ENCODE data around the gene GRM5. TPM values are rescaled to one million over a fixed set of nuclear protein-coding genes. Genes with fewer than 3 reads are reported as not detected.

GRM5 gene
- total and polyA plus RNA-seq, 2 donors from 2014 or later, result 0.06 to 0.63 TPM

DNA sequence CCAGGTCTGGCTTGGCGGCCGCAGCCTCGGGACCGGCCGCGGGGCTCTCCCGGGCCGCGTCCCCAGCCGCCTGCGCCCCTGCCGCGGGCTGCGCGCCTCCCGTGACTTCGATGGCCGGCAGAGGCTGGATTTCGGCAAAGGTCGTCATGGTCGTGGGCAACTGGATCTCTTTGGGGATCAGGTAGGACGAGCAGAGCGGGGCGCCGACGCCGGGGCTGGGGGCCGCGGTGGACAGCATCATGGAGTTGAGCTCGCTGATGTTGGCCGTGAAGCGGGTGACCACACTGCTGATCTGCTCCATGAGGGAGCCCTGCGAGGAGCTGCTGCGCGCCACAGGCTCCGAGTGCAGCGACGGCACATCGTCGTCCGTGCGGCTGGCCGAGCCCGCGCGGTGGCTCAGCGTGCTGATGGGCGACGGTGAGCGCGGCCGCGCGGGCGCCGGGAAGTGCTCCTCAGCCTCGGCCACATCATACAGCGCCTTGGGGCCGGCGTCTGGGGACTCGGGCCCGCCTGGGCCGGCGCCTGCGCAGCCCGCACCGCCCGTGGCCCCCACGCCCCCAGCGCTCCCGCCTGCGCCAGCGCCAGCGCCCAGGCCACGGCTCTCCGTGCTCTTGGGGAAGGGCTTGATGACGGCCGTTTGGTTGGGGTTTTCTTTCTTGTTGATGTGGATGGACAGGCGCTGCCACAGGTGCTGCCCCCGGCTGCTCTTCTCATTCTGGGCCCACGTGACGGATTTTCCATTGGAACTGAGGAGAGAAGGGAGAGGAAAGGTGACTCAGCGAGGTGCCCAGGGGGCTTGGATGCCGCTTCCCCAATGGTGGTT, 556.8 kb downstream of the GRM5 start:
- intact Hi-C loops (cut with DNase I), result no loop called here
- Histone ChIP-seq H3K9me3 (ENCODE audit: control insufficient read depth in 2 of 3, insufficient read depth in 1 of 3, low read length in 3 of 3) (no peaks in the 10 kb centered on the region), H3K4me3 (ENCODE audit: low read length in 3 of 3) (peak overlapping the region in 2 of 3 donors; percentile 40 to 42), H3K36me3 (ENCODE audit: control insufficient read depth in 2 of 3, insufficient read depth in 3 of 3, low read length in 3 of 3) (no peaks in the 10 kb centered on the region), H3K27ac (ENCODE audit: low read depth in 2 of 2, low read length in 2 of 2) (no peak overlapping the region), H3K9ac (ENCODE audit: low read length in 3 of 3) (no peak overlapping the region), H3K4me1 (ENCODE audit: control insufficient read depth in 2 of 3, insufficient read depth in 2 of 3, low read depth in 1 of 3, low read length in 3 of 3) (peaks cover 0 to 7% (median 0%) of the 10 kb centered on the region in 3 donors), H3K27me3 (ENCODE audit: control insufficient read depth, insufficient read depth, low read length) (no peaks in the 10 kb centered on the region)
- FAIRE-seq (no peak), DNase-seq (peak; percentile 59 to 80 (median 63))
- TF ChIP-seq, protein P1, sequence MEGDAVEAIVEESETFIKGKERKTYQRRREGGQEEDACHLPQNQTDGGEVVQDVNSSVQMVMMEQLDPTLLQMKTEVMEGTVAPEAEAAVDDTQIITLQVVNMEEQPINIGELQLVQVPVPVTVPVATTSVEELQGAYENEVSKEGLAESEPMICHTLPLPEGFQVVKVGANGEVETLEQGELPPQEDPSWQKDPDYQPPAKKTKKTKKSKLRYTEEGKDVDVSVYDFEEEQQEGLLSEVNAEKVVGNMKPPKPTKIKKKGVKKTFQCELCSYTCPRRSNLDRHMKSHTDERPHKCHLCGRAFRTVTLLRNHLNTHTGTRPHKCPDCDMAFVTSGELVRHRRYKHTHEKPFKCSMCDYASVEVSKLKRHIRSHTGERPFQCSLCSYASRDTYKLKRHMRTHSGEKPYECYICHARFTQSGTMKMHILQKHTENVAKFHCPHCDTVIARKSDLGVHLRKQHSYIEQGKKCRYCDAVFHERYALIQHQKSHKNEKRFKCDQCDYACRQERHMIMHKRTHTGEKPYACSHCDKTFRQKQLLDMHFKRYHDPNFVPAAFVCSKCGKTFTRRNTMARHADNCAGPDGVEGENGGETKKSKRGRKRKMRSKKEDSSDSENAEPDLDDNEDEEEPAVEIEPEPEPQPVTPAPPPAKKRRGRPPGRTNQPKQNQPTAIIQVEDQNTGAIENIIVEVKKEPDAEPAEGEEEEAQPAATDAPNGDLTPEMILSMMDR (IDR thresholded peaks at IDR 0.05; ENCODE audit: borderline replicate concordance, extremely low read depth, insufficient read depth), result no peak

DNA sequence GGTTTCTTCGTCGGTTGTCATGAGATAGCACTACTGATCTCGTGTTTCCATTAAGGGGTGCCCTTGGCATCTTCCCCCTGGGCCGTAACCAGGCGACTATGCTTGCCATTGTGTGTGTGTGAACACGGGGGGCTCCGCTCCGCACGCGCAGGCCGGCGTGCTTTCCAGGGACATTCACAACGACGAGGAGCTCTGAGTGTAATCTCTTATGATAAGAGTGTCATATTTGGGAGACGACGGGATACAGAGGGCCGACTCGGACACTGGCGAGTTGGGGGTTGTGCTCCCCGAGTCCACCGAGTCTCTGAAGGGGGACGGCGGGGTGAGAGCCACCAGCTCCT, 557.4 kb downstream of the GRM5 start:
- peak; percentile 50 to 65 (median 56) for DNase-seq

DNA sequence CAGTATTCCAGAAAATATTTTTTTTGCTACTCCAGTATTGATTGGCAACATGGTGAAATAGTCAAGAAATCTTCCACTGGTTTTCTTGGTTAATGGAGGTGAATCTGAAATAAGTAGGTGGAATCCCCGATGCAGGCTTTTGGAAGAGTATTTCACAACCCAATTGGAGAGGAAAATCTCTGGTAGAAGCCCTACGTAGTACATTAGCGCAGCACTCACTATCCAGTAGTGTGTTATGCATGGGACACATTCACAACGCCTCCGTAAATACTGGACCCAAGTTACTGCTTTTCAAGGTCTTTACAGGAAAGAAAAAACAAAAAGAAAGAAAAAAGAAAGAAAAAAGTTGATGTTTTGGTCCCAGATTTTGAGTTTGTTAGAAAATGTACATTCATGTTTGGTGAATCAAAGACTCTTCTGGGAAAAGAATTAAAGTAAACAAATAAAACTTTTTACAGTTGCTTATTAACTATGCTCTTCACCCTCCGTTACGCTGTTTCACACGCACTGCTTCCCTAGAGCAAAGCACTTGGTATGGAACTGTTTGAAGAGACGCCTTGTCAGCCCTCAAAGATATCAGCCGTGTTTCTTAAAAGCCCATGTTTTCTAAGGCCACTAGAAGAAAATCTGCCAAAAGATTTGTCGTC, 557.9 kb downstream of the GRM5 start:
- DNase-seq (no peak), FAIRE-seq (no peak)
- TF ChIP-seq, protein P1 (IDR thresholded peaks at IDR 0.05; ENCODE audit: borderline replicate concordance, extremely low read depth, insufficient read depth), result no peak
- Histone ChIP-seq H3K4me3 (ENCODE audit: low read length in 3 of 3) (peak overlapping the region in 2 of 3 donors; percentile 40 to 42), H3K36me3 (ENCODE audit: control insufficient read depth in 2 of 3, insufficient read depth in 3 of 3, low read length in 3 of 3) (no peaks in the 10 kb centered on the region), H3K4me1 (ENCODE audit: control insufficient read depth in 2 of 3, insufficient read depth in 2 of 3, low read depth in 1 of 3, low read length in 3 of 3) (peaks cover 0 to 7% (median 0%) of the 10 kb centered on the region in 3 donors), H3K27me3 (ENCODE audit: control insufficient read depth, insufficient read depth, low read length) (no peaks in the 10 kb centered on the region), H3K9me3 (ENCODE audit: control insufficient read depth in 2 of 3, insufficient read depth in 1 of 3, low read length in 3 of 3) (no peaks in the 10 kb centered on the region), H3K27ac (ENCODE audit: low read depth in 2 of 2, low read length in 2 of 2) (no peak overlapping the region), H3K9ac (ENCODE audit: low read length in 3 of 3) (no peak overlapping the region)
- intact Hi-C loops (cut with DNase I), result no loop called here

More for the DNA sequence above, 557.4 kb downstream of the GRM5 start:
- TF ChIP-seq, protein P1 (IDR thresholded peaks at IDR 0.05; ENCODE audit: borderline replicate concordance, extremely low read depth, insufficient read depth), result no peak
- FAIRE-seq, result no peak
- H3K4me1 ChIP-seq (ENCODE audit: control insufficient read depth in 2 of 3, insufficient read depth in 2 of 3, low read depth in 1 of 3, low read length in 3 of 3), result peaks cover 0 to 7% (median 0%) of the 10 kb centered on the region in 3 donors
- no peaks in the 10 kb centered on the region for H3K9me3 ChIP-seq (ENCODE audit: control insufficient read depth in 2 of 3, insufficient read depth in 1 of 3, low read length in 3 of 3)
- no peaks in the 10 kb centered on the region for H3K36me3 ChIP-seq (ENCODE audit: control insufficient read depth in 2 of 3, insufficient read depth in 3 of 3, low read length in 3 of 3)
- H3K27ac ChIP-seq (ENCODE audit: low read depth in 2 of 2, low read length in 2 of 2), result no peak overlapping the region
- intact Hi-C loops (cut with DNase I), result no loop called here
- no peak overlapping the region for H3K9ac ChIP-seq (ENCODE audit: low read length in 3 of 3)
- no peaks in the 10 kb centered on the region for H3K27me3 ChIP-seq (ENCODE audit: control insufficient read depth, insufficient read depth, low read length)
- H3K4me3 ChIP-seq (ENCODE audit: low read length in 3 of 3), result peak overlapping the region in 2 of 3 donors; percentile 40 to 42

Measured in kidney (tissue), 14 donors.